MM.1S (cell line): ENCODE data around the gene COL6A1.

ENCODE experiments used
- DNase-seq: peaks from one replicate; pipeline ENCODE4 v3.0.0-alpha.2; 2015
- H2AFZ ChIP-seq: fragments of 300-600 bp; sonication (generic); 2 replicates; pipeline ENCODE4 v1.6.0; 2016; ENCODE audit warnings: antibody characterized with exemption, low read length
- H3F3A ChIP-seq: fragments of 300-600 bp; sonication (generic); 2 replicates; pipeline ENCODE4 v1.6.1; 2016; ENCODE audit warnings: mild to moderate bottlenecking, antibody characterized with exemption, low read length, moderate library complexity, mixed read lengths; ENCODE audit not compliant: insufficient read depth
- H3K27ac ChIP-seq: fragments of 300-600 bp; sonication (generic); 2 replicates; pipeline ENCODE4 v1.5.1; 2016; ENCODE audit warnings: mild to moderate bottlenecking, low read length
- H3K27me3 ChIP-seq: fragments of 300-600 bp; sonication (generic); replicated peaks from 2 replicates; pipeline ENCODE4 v1.6.0; 2016; ENCODE audit warnings: low read length; ENCODE audit not compliant: insufficient read depth
- H3K36me3 ChIP-seq: fragments of 300-600 bp; sonication (generic); replicated peaks from 2 replicates; pipeline ENCODE4 v1.6.1; 2016; ENCODE audit warnings: mild to moderate bottlenecking, low read length, mixed read lengths; ENCODE audit not compliant: insufficient read depth
- H3K4me1 ChIP-seq: fragments of 300-600 bp; sonication (generic); 2 replicates; pipeline ENCODE4 v1.6.1; 2016; ENCODE audit warnings: low read length, mixed read lengths
- H3K4me2 ChIP-seq: fragments of 300-600 bp; sonication (generic); 2 replicates; pipeline ENCODE4 v1.6.0; 2016; ENCODE audit warnings: low read depth, low read length
- H3K4me3 ChIP-seq: fragments of 300-600 bp; sonication (generic); 2 replicates; pipeline ENCODE4 v1.5.1; 2016; ENCODE audit warnings: low read length, mixed read lengths
- H3K79me2 ChIP-seq: fragments of 300-600 bp; sonication (generic); 2 replicates; pipeline ENCODE4 v1.6.1; 2016; ENCODE audit warnings: mixed run types, low read length, mixed read lengths
- H3K9ac ChIP-seq: fragments of 300-600 bp; sonication (generic); 2 replicates; pipeline ENCODE4 v1.6.1; 2016; ENCODE audit warnings: low read length, mixed read lengths
- H3K9me2 ChIP-seq: fragments of 300-600 bp; sonication (generic); replicated peaks from 2 replicates; pipeline ENCODE4 v1.6.1; 2016; ENCODE audit warnings: mild to moderate bottlenecking, low read length, mixed read lengths; ENCODE audit not compliant: insufficient read depth
- H3K9me3 ChIP-seq: fragments of 300-600 bp; sonication (generic); replicated peaks from 2 replicates; pipeline ENCODE4 v1.6.1; 2016; ENCODE audit warnings: mild to moderate bottlenecking, low read length, mixed read lengths; ENCODE audit not compliant: insufficient read depth
- H4K20me1 ChIP-seq: fragments of 300-600 bp; sonication (generic); 2 replicates; pipeline ENCODE4 v1.6.1; 2016; ENCODE audit warnings: mild to moderate bottlenecking, low read length, moderate library complexity, mixed read lengths; ENCODE audit not compliant: insufficient read depth
- CTCF ChIP-seq: fragments of 300-600 bp; sonication (generic); IDR thresholded peaks from 2 replicates; pipeline ENCODE4 v1.5.1; 2016; ENCODE audit warnings: antibody characterized with exemption, low read length, mixed read lengths
- EZH2 ChIP-seq: fragments of 300-600 bp; sonication (generic); optimal IDR thresholded peaks from 2 replicates; pipeline ENCODE3; 2017; ENCODE audit warnings: low read depth, mild to moderate bottlenecking, antibody characterized with exemption, low read length, mixed read lengths
- EZH2phosphoT487 ChIP-seq: fragments of 300-600 bp; sonication (generic); IDR thresholded peaks from 2 replicates; pipeline ENCODE4 v1.6.1; 2018; ENCODE audit warnings: antibody characterized with exemption, low read length

COL6A1 gene

GRCh38 chr21:46018615-46019014 is 37.0 kb downstream of the COL6A1 start:
- H3K9ac ChIP-seq = no peak overlapping the region
- no peaks in the 10 kb centered on the region for H3K9me3 ChIP-seq
- H2AFZ ChIP-seq = no peak overlapping the region
- no peaks in the 10 kb centered on the region for H3F3A ChIP-seq
- no peak overlapping the region for H3K27ac ChIP-seq
- no peaks in the 10 kb centered on the region for H4K20me1 ChIP-seq
- H3K36me3 ChIP-seq = no peaks in the 10 kb centered on the region
- peaks cover 91% of the 10 kb centered on the region for H3K27me3 ChIP-seq
- no peaks in the 10 kb centered on the region for H3K4me1 ChIP-seq
- no peak for TF ChIP-seq EZH2
- TF ChIP-seq EZH2phosphoT487 = no peak
- TF ChIP-seq CTCF = no peak
- H3K4me2 ChIP-seq = no peak overlapping the region
- H3K9me2 ChIP-seq = no peaks in the 10 kb centered on the region
- no peaks in the 10 kb centered on the region for H3K79me2 ChIP-seq
- H3K4me3 ChIP-seq = no peak overlapping the region
- DNase-seq = no peak

DNA sequence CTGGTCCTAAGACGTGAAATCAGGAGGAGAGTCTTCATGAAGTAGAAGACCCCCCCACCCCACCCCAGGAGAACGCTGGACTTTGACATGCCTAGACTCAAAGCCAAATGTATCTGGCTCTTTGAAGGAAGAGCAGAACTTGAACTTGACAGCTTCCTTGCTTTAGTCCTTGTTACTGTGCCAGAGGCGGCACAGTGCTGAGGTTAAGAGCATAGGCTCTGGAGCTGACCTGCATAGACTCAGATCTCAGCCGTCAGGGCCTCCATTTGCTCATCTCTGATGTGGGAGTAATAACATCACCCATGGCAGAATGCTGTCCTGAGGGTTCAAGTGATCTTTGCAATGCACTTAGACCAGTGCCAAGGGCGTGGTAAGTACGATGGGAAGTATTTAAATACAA is 39.0 kb downstream of the COL6A1 start:
- TF ChIP-seq EZH2 (no peak), CTCF (no peak), EZH2phosphoT487 (no peak)
- H3K4me3 ChIP-seq = no peak overlapping the region
- no peaks in the 10 kb centered on the region for H3K9me2 ChIP-seq
- no peak for DNase-seq
- H3K4me2 ChIP-seq = no peak overlapping the region
- no peak overlapping the region for H3K9ac ChIP-seq
- H3K9me3 ChIP-seq = no peaks in the 10 kb centered on the region
- no peaks in the 10 kb centered on the region for H3K4me1 ChIP-seq
- peaks cover 91% of the 10 kb centered on the region for H3K27me3 ChIP-seq
- no peaks in the 10 kb centered on the region for H3K79me2 ChIP-seq
- H3F3A ChIP-seq = no peaks in the 10 kb centered on the region
- H2AFZ ChIP-seq = no peak overlapping the region
- no peaks in the 10 kb centered on the region for H4K20me1 ChIP-seq
- no peaks in the 10 kb centered on the region for H3K36me3 ChIP-seq
- H3K27ac ChIP-seq = no peak overlapping the region

DNA sequence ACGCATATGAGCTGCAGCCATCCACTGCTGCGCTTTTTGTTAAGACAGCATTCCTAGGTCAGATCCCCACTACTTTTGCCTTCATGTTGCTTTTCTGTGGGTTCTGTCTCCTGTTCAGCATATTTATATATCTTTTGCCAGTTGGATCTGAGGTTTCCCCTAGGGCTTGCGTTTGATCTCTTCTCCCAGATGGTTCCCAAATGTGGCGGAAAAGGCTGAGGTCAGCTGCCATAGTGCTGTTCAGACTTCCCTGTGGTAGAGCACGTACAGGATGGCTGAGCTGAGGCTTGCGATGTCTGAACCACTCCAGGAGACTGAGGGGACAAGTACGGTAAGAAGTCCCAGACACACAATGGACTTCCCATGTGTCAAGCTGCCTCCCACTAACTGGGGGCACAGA is 39.8 kb downstream of the COL6A1 start:
- H3K27me3 ChIP-seq = peaks cover 93% of the 10 kb centered on the region
- no peaks in the 10 kb centered on the region for H3K4me1 ChIP-seq
- TF ChIP-seq CTCF = no peak
- no peak for TF ChIP-seq EZH2
- no peak for TF ChIP-seq EZH2phosphoT487
- H3K9me2 ChIP-seq = no peaks in the 10 kb centered on the region
- H3K4me3 ChIP-seq = no peak overlapping the region
- H3K4me2 ChIP-seq = no peak overlapping the region
- no peaks in the 10 kb centered on the region for H3K79me2 ChIP-seq
- no peak overlapping the region for H2AFZ ChIP-seq
- no peaks in the 10 kb centered on the region for H3K9me3 ChIP-seq
- no peak overlapping the region for H3K9ac ChIP-seq
- no peak for DNase-seq
- no peaks in the 10 kb centered on the region for H3F3A ChIP-seq
- no peak overlapping the region for H3K27ac ChIP-seq
- no peaks in the 10 kb centered on the region for H4K20me1 ChIP-seq
- H3K36me3 ChIP-seq = no peaks in the 10 kb centered on the region
